ENCODE data around the gene FKBP15.

GRCh38 chr9:113223963-113224362 lies 2.9 kb upstream of the FKBP15 start:
- TF ChIP-seq CTCF (conservative IDR thresholded peaks at IDR 0.05; ENCODE audit: low read depth, low read length) (no peak), EZH2 (IDR thresholded peaks at IDR 0.05; ENCODE audit: borderline replicate concordance, low read depth, low read length, poor library complexity, severe bottlenecking) (no peak)

Data from A673 (cell line).